A549 (cell line): Measurements from ENCODE around the gene ODAD4. TPM values are rescaled to one million over a fixed set of nuclear protein-coding genes. Genes with fewer than 3 reads are reported as not detected.

ENCODE experiments used
- ATAC-seq, 2 experiments: fragments of 200-7000 bp in 1 of 2; fragments of >200 bp in 1 of 2; cut with Nextera tagmentation in 1 of 2; cut with Tn5 transposase in 1 of 2; 3 replicates each; pipeline versions ENCODE4 v1.8.0 to v1.9.1; 2018 to 2020; ENCODE audit warnings: mild to moderate bottlenecking in 1 of 2, moderate library complexity in 1 of 2
- CTCF ChIA-PET: fragments of 300-600 bp; sonication (Branson Sonifier 250); formaldehyde crosslinking; extraction: SDS; loops from one replicate; lab custom pipeline; 2021; ENCODE audit warnings: antibody characterized with exemption, inconsistent platforms; lab: Yijun Ruan, JAX
- POLR2A ChIA-PET: fragments of 350-600 bp; formaldehyde crosslinking; extraction: SDS; loops from one replicate; lab custom pipeline; 2021; ENCODE audit warnings: antibody characterized with exemption, inconsistent platforms; lab: Yijun Ruan, JAX
- DNase-seq, 2 experiments: peaks; one replicate each; pipeline versions ENCODE4 v3.0.0 to v3.0.0-alpha.2; 2011 to 2016; ENCODE audit warnings: low read depth in 1 of 2, low spot score in 1 of 2
- FAIRE-seq: peaks from 2 replicates; lab custom pipeline; 2011; peaks lifted over from hg19 to GRCh38; lab: Jason Lieb, UNC
- H3K27ac ChIP-seq, 2 experiments: fragments of >200 bp; sonication (Bioruptor Twin); formaldehyde crosslinking; 3 replicates each; pipeline ENCODE4 v1.5.1; 2016 to 2017
- H3K4me1 ChIP-seq: fragments of >200 bp; sonication (Bioruptor Twin); formaldehyde crosslinking; 3 replicates; pipeline ENCODE4 v1.6.1; 2016
- H3K4me2 ChIP-seq: fragments of >200 bp; sonication (Bioruptor Twin); formaldehyde crosslinking; 3 replicates; pipeline ENCODE4 v1.6.1; 2016
- H3K4me3 ChIP-seq: fragments of >200 bp; sonication (Bioruptor Twin); formaldehyde crosslinking; 3 replicates; pipeline ENCODE4 v1.5.1; 2016
- H3K9me3 ChIP-seq: fragments of >200 bp; sonication (Bioruptor Twin); formaldehyde crosslinking; 3 replicates; pipeline ENCODE4 v1.6.1; 2016
- BHLHE40 ChIP-seq: IDR thresholded peaks from 2 replicates; pipeline ENCODE4 v1.6.1; 2012; ENCODE audit warnings: low read depth, low read length, inconsistent platforms
- CBX2 ChIP-seq: fragments of 200-600 bp; sonication (generic); IDR thresholded peaks from 2 replicates; pipeline ENCODE4 v1.6.1; 2016; ENCODE audit warnings: low read depth, mild to moderate bottlenecking, borderline replicate concordance
- CBX8 ChIP-seq: fragments of 200-600 bp; sonication (generic); IDR thresholded peaks from 2 replicates; pipeline ENCODE4 v1.6.1; 2016
- CHD2 ChIP-seq: fragments of 150-350 bp; IDR thresholded peaks from 2 replicates; pipeline ENCODE4 v1.6.1; 2014; ENCODE audit warnings: low read length; ENCODE audit not compliant: partially characterized antibody
- ESRRA ChIP-seq: fragments of 150-350 bp; IDR thresholded peaks from 2 replicates; pipeline ENCODE4 v1.6.1; 2014; ENCODE audit warnings: mild to moderate bottlenecking, low read length, borderline replicate concordance
- FOSB ChIP-seq: fragments of 250-450 bp; sonication (Bioruptor Pico); IDR thresholded peaks from 2 replicates; pipeline ENCODE4 v1.5.0; 2020; ENCODE audit warnings: mild to moderate bottlenecking, moderate library complexity
- FOSL2 ChIP-seq, 2 experiments: fragments of 450-650 bp in 1 of 2; fragments of >200 bp in 1 of 2; sonication (Bioruptor Twin) in 1 of 2; formaldehyde crosslinking; IDR thresholded peaks; 2 replicates each; pipeline versions ENCODE4 v1.5.0 to v1.6.1; 2016 to 2020; ENCODE audit warnings: mild to moderate bottlenecking in 1 of 2, moderate library complexity in 1 of 2
- HEYL ChIP-seq: fragments of 250-450 bp; sonication (Bioruptor Pico); IDR thresholded peaks from 2 replicates; pipeline ENCODE4 v1.8.0; 2021; ENCODE audit warnings: mild to moderate bottlenecking, moderate library complexity
- HOXA7 ChIP-seq: fragments of 250-450 bp; sonication (Bioruptor Pico); IDR thresholded peaks from 2 replicates; pipeline ENCODE4 v1.5.0; 2020; ENCODE audit warnings: mild to moderate bottlenecking, moderate library complexity
- HOXB5 ChIP-seq: fragments of 250-450 bp; sonication (Bioruptor Pico); IDR thresholded peaks from 2 replicates; pipeline ENCODE4 v1.5.0; 2020; ENCODE audit warnings: mild to moderate bottlenecking, moderate library complexity
- JUN ChIP-seq, 2 experiments: fragments of >200 bp; sonication (Bioruptor Twin); formaldehyde crosslinking; IDR thresholded peaks; 2 replicates in 1 of 2; 3 replicates in 1 of 2; pipeline ENCODE4 v1.6.1; 2016 to 2017
- KDM5A ChIP-seq: fragments of 200-600 bp; sonication (generic); IDR thresholded peaks from 2 replicates; pipeline ENCODE4 v1.6.1; 2016; ENCODE audit warnings: antibody characterized with exemption, mild to moderate bottlenecking
- MAZ ChIP-seq: fragments of 150-350 bp; IDR thresholded peaks from 2 replicates; pipeline ENCODE4 v1.6.1; 2014; ENCODE audit warnings: antibody characterized with exemption, low read depth, low read length, borderline replicate concordance
- MYC ChIP-seq: IDR thresholded peaks from 2 replicates; pipeline ENCODE4 v1.6.1; 2012; ENCODE audit warnings: mild to moderate bottlenecking, inconsistent platforms, low read length, improper control_type of control experiment, borderline replicate concordance
- PHF8 ChIP-seq: fragments of 200-600 bp; sonication (generic); IDR thresholded peaks from 2 replicates; pipeline ENCODE4 v1.6.1; 2016; ENCODE audit warnings: low read depth, mild to moderate bottlenecking, antibody characterized with exemption, moderate library complexity, borderline replicate concordance
- POLR2AphosphoS2 ChIP-seq: conservative IDR thresholded peaks from 2 replicates; pipeline ENCODE4 v1.6.1; 2012; ENCODE audit warnings: low read length, improper control_type of control experiment, inconsistent platforms
- RAD21 ChIP-seq, 2 experiments: fragments of >200 bp in 1 of 2; sonication (Bioruptor Twin) in 1 of 2; formaldehyde crosslinking in 1 of 2; IDR thresholded peaks in 1 of 2; conservative IDR thresholded peaks in 1 of 2; 2 replicates in 1 of 2; 3 replicates in 1 of 2; pipeline ENCODE4 v1.6.1; 2012 to 2018; ENCODE audit warnings: inconsistent platforms in 1 of 2
- RCOR1 ChIP-seq: fragments of 150-350 bp; IDR thresholded peaks from 2 replicates; pipeline ENCODE4 v1.6.1; 2014; ENCODE audit warnings: antibody characterized with exemption, low read length, low read depth
- SMC3 ChIP-seq: fragments of >200 bp; sonication (Bioruptor Twin); formaldehyde crosslinking; IDR thresholded peaks from 3 replicates; pipeline ENCODE4 v1.6.1; 2018; ENCODE audit warnings: inconsistent platforms
- ZNF302 ChIP-seq: fragments of 250-450 bp; sonication (Bioruptor Pico); IDR thresholded peaks from 2 replicates; pipeline ENCODE4 v1.9.0; 2021; ENCODE audit warnings: inconsistent platforms, mild to moderate bottlenecking, moderate library complexity
- ZSCAN20 ChIP-seq: fragments of 250-450 bp; sonication (Bioruptor Pico); IDR thresholded peaks from 2 replicates; pipeline ENCODE4 v1.8.0; 2022; ENCODE audit warnings: mild to moderate bottlenecking, moderate library complexity
- WGBS: methylation state at CpG from one replicate; pipeline ENCODE4 v1.1.6; 2017; ENCODE audit errors: missing lambda C conversion rate; 5-methylcytosine and 5-hydroxymethylcytosine counted together
- polyA plus RNA-seq, 4 experiments: library from polyadenylated mRNA; depleted of rRNA in 3 of 4; stranded (reverse); fragments of >200 nt; fragmentation: RNase III in 1 of 4; extraction: RNeasy Plus Mini Kit Qiagen cat#74134 plus additional on column Dnase treatment in 1 of 4; gene quantifications; 2 replicates in 3 of 4; 3 replicates in 1 of 4; pipeline ENCODE4 v1.2.3, GENCODE V29; 2011 to 2017
- TF ChIP-seq, protein P1 (sequence below): fragments of >200 bp; sonication (Bioruptor Twin); formaldehyde crosslinking; IDR thresholded peaks from 3 replicates; pipeline ENCODE4 v1.6.1; 2016
- TF ChIP-seq, protein P2 (sequence below): fragments of 450-650 bp; IDR thresholded peaks from 2 replicates; pipeline ENCODE4 v1.6.1; 2014; ENCODE audit warnings: antibody characterized with exemption
- TF ChIP-seq, protein P3 (sequence below): fragments of 250-450 bp; sonication (Bioruptor Pico); IDR thresholded peaks from 2 replicates; pipeline ENCODE4 v1.5.0; 2021; ENCODE audit warnings: mild to moderate bottlenecking, moderate library complexity, borderline replicate concordance

Gene ODAD4
- polyA plus RNA-seq, 2 of the 4 experiments (the other 2 are of a cell fraction) = 2.0 to 2.3 TPM

DNA sequence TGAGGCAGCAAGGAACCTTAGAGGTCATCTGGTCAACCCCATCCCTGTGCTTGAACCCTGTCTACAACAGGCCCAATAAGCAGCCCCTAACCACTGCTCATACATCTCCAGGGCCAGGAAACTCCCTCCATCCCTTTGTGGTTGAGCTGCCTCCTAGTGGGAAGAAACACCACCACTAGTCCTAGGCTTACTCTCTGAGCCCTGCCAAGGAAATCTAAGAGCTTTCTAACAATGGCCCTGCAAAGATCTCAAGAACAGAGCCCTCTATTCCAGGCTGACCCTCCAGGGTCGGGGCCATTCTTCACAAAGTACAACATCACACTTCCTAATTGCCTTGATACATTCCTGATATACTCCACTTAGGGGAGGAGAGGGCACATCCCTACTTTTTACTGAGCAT lies 17.5 kb upstream of the ODAD4 start:
- no peaks in the 10 kb centered on the region for H3K9me3 ChIP-seq
- 87% methylated on average over 1 of the region's 1 CpG for WGBS
- DNase-seq (no peak), ATAC-seq (no peak), FAIRE-seq (peak; percentile 51)
- H3K4me3 ChIP-seq = no peak overlapping the region
- H3K4me2 ChIP-seq = peak overlapping the region; percentile 91
- H3K27ac ChIP-seq = peak overlapping the region; percentile 93 to 96
- POLR2A ChIA-PET = interaction anchor here (2.1 kb wide), 1 partner anchor 17 kb away, joined by 9 read pairs; the partner anchor contains the start of gene ODAD4
- TF ChIP-seq, protein P1, sequence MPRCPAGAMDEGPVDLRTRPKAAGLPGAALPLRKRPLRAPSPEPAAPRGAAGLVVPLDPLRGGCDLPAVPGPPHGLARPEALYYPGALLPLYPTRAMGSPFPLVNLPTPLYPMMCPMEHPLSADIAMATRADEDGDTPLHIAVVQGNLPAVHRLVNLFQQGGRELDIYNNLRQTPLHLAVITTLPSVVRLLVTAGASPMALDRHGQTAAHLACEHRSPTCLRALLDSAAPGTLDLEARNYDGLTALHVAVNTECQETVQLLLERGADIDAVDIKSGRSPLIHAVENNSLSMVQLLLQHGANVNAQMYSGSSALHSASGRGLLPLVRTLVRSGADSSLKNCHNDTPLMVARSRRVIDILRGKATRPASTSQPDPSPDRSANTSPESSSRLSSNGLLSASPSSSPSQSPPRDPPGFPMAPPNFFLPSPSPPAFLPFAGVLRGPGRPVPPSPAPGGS = no peak
- TF ChIP-seq JUN (IDR thresholded peaks at IDR 0.05) = 0 out of 5 replicates have a peak, but pooled peaks of 1 of the 2 experiments have one; percentile 23
- TF ChIP-seq SMC3 = 0 out of 3 replicates have a peak, but pooled peaks have one; percentile 8
- peak in 1 of 2 experiments; percentile 31; a peak in 2 of 5 replicates for TF ChIP-seq RAD21 (conservative IDR thresholded peaks at IDR 0.05 in 1 of 2, IDR thresholded peaks at IDR 0.05 in 1 of 2)
- TF ChIP-seq POLR2AphosphoS2 = no peak
- no peak for TF ChIP-seq BHLHE40
- no peak for TF ChIP-seq MYC
- no peak for TF ChIP-seq ZNF302 (CRISPR knock-in tag)
- no peak for TF ChIP-seq FOSB (CRISPR knock-in tag)
- TF ChIP-seq RCOR1 = no peak
- no peak for TF ChIP-seq KDM5A
- no peak for TF ChIP-seq HOXA7 (CRISPR knock-in tag)
- CTCF ChIA-PET = interaction anchor here (0.9 to 11.5 kb wide), 10 partner anchors 9 to 107 kb away, joined by 3 to 111 read pairs (median 4); partner anchors contain the start of genes NKIRAS2 and ODAD4
- H3K4me1 ChIP-seq = peaks cover 95% of the 10 kb centered on the region

DNA sequence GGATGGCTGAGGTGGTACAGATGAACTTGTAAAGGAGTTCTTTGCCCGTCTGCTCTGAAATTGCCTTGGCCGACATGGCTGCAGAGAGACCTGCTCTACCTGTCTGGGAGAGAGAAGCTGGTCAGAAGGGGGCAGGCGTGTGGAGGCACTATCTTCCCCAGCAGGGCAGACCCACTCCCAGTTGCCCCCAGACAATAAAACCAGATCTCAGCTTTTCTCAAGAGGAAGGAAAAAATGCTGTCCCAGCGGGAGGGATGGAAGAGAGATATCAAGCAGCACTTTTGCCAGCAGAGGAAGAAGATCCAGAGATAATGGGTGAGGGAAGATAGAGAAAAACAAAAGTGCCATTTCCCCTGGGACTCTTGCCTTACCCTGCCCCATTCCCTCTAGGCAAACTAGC lies 16.6 kb upstream of the ODAD4 start:
- no peak for ATAC-seq
- DNase-seq = no peak
- 82% methylated on average over 4 of the region's 4 CpGs for WGBS
- ChIA-PET POLR2A (interaction anchor here (0.9 kb wide), 1 partner anchor 225 kb away, joined by 3 read pairs; no protein-coding TSS in a partner anchor), CTCF (interaction anchor here (0.8 to 11.5 kb wide), 12 partner anchors 8 to 111 kb away, joined by 3 to 111 read pairs (median 4); partner anchors contain the start of genes ODAD4 and P3H4)
- TF ChIP-seq HOXB5 (CRISPR knock-in tag) (no peak), CHD2 (no peak), MAZ (no peak), ESRRA (no peak), HEYL (no peak), ZSCAN20 (no peak), CBX2 (no peak), SMC3 (no peak), PHF8 (no peak), FOSL2 (IDR thresholded peaks at IDR 0.05) (no peak), FOSL2 (CRISPR knock-in tag; IDR thresholded peaks at IDR 0.05) (no peak), CBX8 (no peak)
- TF ChIP-seq, protein P2, sequence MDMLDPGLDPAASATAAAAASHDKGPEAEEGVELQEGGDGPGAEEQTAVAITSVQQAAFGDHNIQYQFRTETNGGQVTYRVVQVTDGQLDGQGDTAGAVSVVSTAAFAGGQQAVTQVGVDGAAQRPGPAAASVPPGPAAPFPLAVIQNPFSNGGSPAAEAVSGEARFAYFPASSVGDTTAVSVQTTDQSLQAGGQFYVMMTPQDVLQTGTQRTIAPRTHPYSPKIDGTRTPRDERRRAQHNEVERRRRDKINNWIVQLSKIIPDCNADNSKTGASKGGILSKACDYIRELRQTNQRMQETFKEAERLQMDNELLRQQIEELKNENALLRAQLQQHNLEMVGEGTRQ = no peak
- TF ChIP-seq, protein P3, sequence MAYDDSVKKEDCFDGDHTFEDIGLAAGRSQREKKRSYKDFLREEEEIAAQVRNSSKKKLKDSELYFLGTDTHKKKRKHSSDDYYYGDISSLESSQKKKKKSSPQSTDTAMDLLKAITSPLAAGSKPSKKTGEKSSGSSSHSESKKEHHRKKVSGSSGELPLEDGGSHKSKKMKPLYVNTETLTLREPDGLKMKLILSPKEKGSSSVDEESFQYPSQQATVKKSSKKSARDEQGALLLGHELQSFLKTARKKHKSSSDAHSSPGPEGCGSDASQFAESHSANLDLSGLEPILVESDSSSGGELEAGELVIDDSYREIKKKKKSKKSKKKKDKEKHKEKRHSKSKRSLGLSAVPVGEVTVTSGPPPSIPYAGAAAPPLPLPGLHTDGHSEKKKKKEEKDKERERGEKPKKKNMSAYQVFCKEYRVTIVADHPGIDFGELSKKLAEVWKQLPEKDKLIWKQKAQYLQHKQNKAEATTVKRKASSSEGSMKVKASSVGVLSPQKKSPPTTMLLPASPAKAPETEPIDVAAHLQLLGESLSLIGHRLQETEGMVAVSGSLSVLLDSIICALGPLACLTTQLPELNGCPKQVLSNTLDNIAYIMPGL (CRISPR knock-in tag) = no peak
- Histone ChIP-seq H3K9me3 (no peaks in the 10 kb centered on the region), H3K4me1 (peaks cover 86% of the 10 kb centered on the region), H3K4me2 (peak overlapping the region; percentile 91), H3K27ac (peak overlapping the region; percentile 93 to 96), H3K4me3 (0 out of 3 replicates have a peak overlapping the region, but pooled peaks have one; percentile 94)
- FAIRE-seq = no peak
